GM23338 (cell line): ENCODE data around the gene DCP1B. TPM values are rescaled to one million over a fixed set of nuclear protein-coding genes. Genes with fewer than 3 reads are reported as not detected.

Experiments
- ATAC-seq: fragments of 200-7000 bp; cut with Tn5 transposase; 3 replicates; pipeline ENCODE4 v1.9.1; 2020
- DNase-seq: peaks from one replicate; pipeline ENCODE4 v3.0.0-alpha.2; 2015; ENCODE audit warnings: low spot score
- H2AFZ ChIP-seq: fragments of 200-600 bp; sonication (generic); 2 replicates; pipeline ENCODE4 v1.8.0; 2016; ENCODE audit warnings: antibody characterized with exemption, mild to moderate bottlenecking, moderate library complexity
- H3F3A ChIP-seq: fragments of 200-600 bp; sonication (generic); replicated peaks from 2 replicates; pipeline ENCODE4 v1.8.0; 2017; ENCODE audit warnings: antibody characterized with exemption, mixed run types, low read depth
- H3K27ac ChIP-seq: fragments of 200-600 bp; sonication (generic); 2 replicates; pipeline ENCODE4 v1.6.1; 2016; ENCODE audit warnings: low read depth
- H3K27me3 ChIP-seq: fragments of 200-600 bp; sonication (generic); 2 replicates; pipeline ENCODE4 v1.8.0; 2016; ENCODE audit warnings: mild to moderate bottlenecking, mixed run types, moderate library complexity; ENCODE audit not compliant: insufficient read depth
- H3K36me3 ChIP-seq: fragments of 200-600 bp; sonication (generic); 2 replicates; pipeline ENCODE4 v1.8.0; 2016; ENCODE audit warnings: mild to moderate bottlenecking; ENCODE audit not compliant: insufficient read depth
- H3K4me1 ChIP-seq: fragments of 200-600 bp; sonication (generic); 2 replicates; pipeline ENCODE4 v1.8.0; 2016; ENCODE audit warnings: mild to moderate bottlenecking, moderate library complexity; ENCODE audit not compliant: insufficient read depth
- H3K4me2 ChIP-seq: fragments of 200-600 bp; sonication (generic); 2 replicates; pipeline ENCODE4 v1.7.1; 2017; ENCODE audit warnings: mixed run types
- H3K4me3 ChIP-seq: fragments of 200-600 bp; sonication (generic); 2 replicates; pipeline ENCODE4 v1.6.1; 2016; ENCODE audit warnings: mixed run types
- H3K79me2 ChIP-seq: fragments of 200-600 bp; sonication (generic); replicated peaks from 2 replicates; pipeline ENCODE4 v1.8.0; 2017; ENCODE audit warnings: mild to moderate bottlenecking; ENCODE audit not compliant: insufficient read depth
- H3K9me2 ChIP-seq: fragments of 200-600 bp; sonication (generic); 2 replicates; pipeline ENCODE4 v1.8.0; 2017; ENCODE audit not compliant: insufficient read depth
- H4K20me1 ChIP-seq: fragments of 200-600 bp; sonication (generic); replicated peaks from 2 replicates; pipeline ENCODE4 v1.8.0; 2017; ENCODE audit warnings: mild to moderate bottlenecking; ENCODE audit not compliant: insufficient read depth
- H3K27ac Mint-ChIP-seq: 2 replicates; pipeline ENCODE4 v1.8.0; 2020; ENCODE audit warnings: inconsistent platforms, mild to moderate bottlenecking, moderate library complexity, mixed read lengths
- H3K27me3 Mint-ChIP-seq: 3 replicates; pipeline ENCODE4 v1.8.0; 2022; ENCODE audit warnings: low read depth, mild to moderate bottlenecking, moderate library complexity, mixed read lengths, inconsistent platforms; ENCODE audit not compliant: insufficient read depth, poor library complexity
- H3K36me3 Mint-ChIP-seq: 3 replicates; pipeline ENCODE4 v1.8.0; 2021; ENCODE audit warnings: low read depth, mild to moderate bottlenecking, inconsistent platforms, moderate library complexity, mixed read lengths
- H3K4me1 Mint-ChIP-seq: 3 replicates; pipeline ENCODE4 v1.8.0; 2020; ENCODE audit warnings: mild to moderate bottlenecking, inconsistent platforms, mixed read lengths
- H3K4me3 Mint-ChIP-seq: 3 replicates; pipeline ENCODE4 v1.8.0; 2021; ENCODE audit warnings: moderate library complexity, mild to moderate bottlenecking, inconsistent platforms, mixed read lengths
- H3K9me3 Mint-ChIP-seq: 3 replicates; pipeline ENCODE4 v1.8.0; 2020; ENCODE audit warnings: moderate library complexity, mild to moderate bottlenecking, inconsistent platforms, mixed read lengths
- CREB1 ChIP-seq: fragments of 250-450 bp; sonication (Bioruptor Pico); IDR thresholded peaks from 2 replicates; pipeline ENCODE4 v1.5.0; 2020; ENCODE audit warnings: low read depth, mild to moderate bottlenecking, moderate library complexity
- EZH2 ChIP-seq: fragments of 200-600 bp; sonication (generic); IDR thresholded peaks from one replicate; pipeline ENCODE4 v1.8.0; 2017; ENCODE audit warnings: antibody characterized with exemption, mild to moderate bottlenecking, low read depth; ENCODE audit not compliant: unreplicated experiment
- EZH2phosphoT487 ChIP-seq: fragments of 200-600 bp; sonication (generic); IDR thresholded peaks from one replicate; pipeline ENCODE4 v1.8.1; 2018; ENCODE audit warnings: antibody characterized with exemption; ENCODE audit not compliant: unreplicated experiment
- JUNB ChIP-seq: IDR thresholded peaks from one replicate; pipeline ENCODE4 v1.6.1; 2016; ENCODE audit warnings: antibody characterized with exemption; ENCODE audit not compliant: unreplicated experiment
- NANOG ChIP-seq: IDR thresholded peaks from 2 replicates; pipeline ENCODE4 v1.6.1; 2016; ENCODE audit warnings: antibody characterized with exemption, borderline replicate concordance
- POLR2AphosphoS5 ChIP-seq: IDR thresholded peaks from 2 replicates; pipeline ENCODE4 v1.6.1; 2016; ENCODE audit warnings: antibody characterized with exemption, low read depth
- STAT1 ChIP-seq: IDR thresholded peaks from one replicate; pipeline ENCODE4 v1.6.1; 2016; ENCODE audit warnings: antibody characterized with exemption; ENCODE audit not compliant: unreplicated experiment
- ZNF114 ChIP-seq: fragments of 250-450 bp; sonication (Bioruptor Pico); IDR thresholded peaks from 2 replicates; pipeline ENCODE4 v1.5.0; 2020; ENCODE audit warnings: mild to moderate bottlenecking, moderate library complexity
- ZNF331 ChIP-seq: fragments of 250-450 bp; sonication (Bioruptor Pico); IDR thresholded peaks from 2 replicates; pipeline ENCODE4 v1.5.0; 2020; ENCODE audit warnings: low read depth, mild to moderate bottlenecking, moderate library complexity
- polyA plus RNA-seq: library from polyadenylated mRNA; unstranded; fragments of >200 nt; fragmentation: Nextera tagmentation; extraction: Ambion mirVana; gene quantifications from 2 replicates; pipeline ENCODE4 v1.2.1, GENCODE V29; 2016
- total RNA-seq: library from RNA; depleted of rRNA; stranded (reverse); fragments of >200 nt; shearing (Covaris generic); gene quantifications from 2 replicates; pipeline ENCODE4 v1.2.3, GENCODE V29; 2014
- TF ChIP-seq, protein P1 (sequence below): IDR thresholded peaks from 2 replicates; pipeline ENCODE4 v1.6.1; 2016; ENCODE audit warnings: antibody characterized with exemption
- TF ChIP-seq, protein P2 (sequence below), 2 experiments: fragments of 200-600 bp in 1 of 2; sonication (generic) in 1 of 2; conservative IDR thresholded peaks; 2 replicates each; pipeline versions ENCODE4 v1.5.1 to v1.6.1; 2016 to 2017; ENCODE audit warnings: antibody characterized with exemption in 2 of 2, low read depth in 2 of 2, mild to moderate bottlenecking in 2 of 2, moderate library complexity in 1 of 2
- TF ChIP-seq, protein P3 (sequence below): fragments of 250-450 bp; sonication (Bioruptor Pico); IDR thresholded peaks from 2 replicates; pipeline ENCODE4 v1.5.0; 2020; ENCODE audit warnings: mild to moderate bottlenecking, moderate library complexity
- TF ChIP-seq, protein P4 (sequence below): IDR thresholded peaks from one replicate; pipeline ENCODE4 v1.6.1; 2018; ENCODE audit warnings: antibody characterized with exemption; ENCODE audit not compliant: unreplicated experiment

Gene DCP1B
- total and polyA plus RNA-seq, 2 experiments from 2014 or later: 24.4 to 29.8 TPM

DNA sequence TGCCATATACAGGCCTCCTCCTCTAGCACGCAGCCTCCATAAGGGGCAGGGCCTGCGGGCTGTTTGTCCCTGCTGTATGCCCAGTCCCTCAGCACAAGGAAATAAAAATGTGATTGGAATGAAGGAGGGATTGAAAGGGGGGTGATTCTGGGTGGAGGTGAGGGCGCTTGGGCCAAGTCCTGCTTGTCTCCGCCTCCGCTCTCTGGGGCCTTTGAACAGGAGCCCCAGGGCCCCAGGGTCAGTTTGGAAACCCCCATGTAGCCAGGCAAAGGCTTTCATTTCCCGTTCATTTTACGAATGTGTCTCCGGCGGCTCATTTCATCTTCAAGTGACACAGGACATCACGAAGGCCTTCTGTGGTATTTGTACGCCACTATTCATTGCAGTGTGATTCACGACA, 81.3 kb downstream of the DCP1B start:
- Histone ChIP-seq H2AFZ (no peak overlapping the region), H3K4me3 (no peak overlapping the region), H3K36me3 (no peaks in the 10 kb centered on the region), H3K9me2 (no peaks in the 10 kb centered on the region), H3K27me3 (no peaks in the 10 kb centered on the region), H3K4me1 (no peaks in the 10 kb centered on the region), H4K20me1 (no peaks in the 10 kb centered on the region), H3K4me2 (no peak overlapping the region), H3K27ac (no peak overlapping the region), H3F3A (no peaks in the 10 kb centered on the region), H3K79me2 (no peaks in the 10 kb centered on the region)
- no peak overlapping the region for H3K4me3 Mint-ChIP-seq
- no peaks in the 10 kb centered on the region for H3K36me3 Mint-ChIP-seq
- H3K27me3 Mint-ChIP-seq: peaks cover 6% of the 10 kb centered on the region
- H3K9me3 Mint-ChIP-seq: no peaks in the 10 kb centered on the region
- H3K4me1 Mint-ChIP-seq: peaks cover 6% of the 10 kb centered on the region
- TF ChIP-seq, protein P1, sequence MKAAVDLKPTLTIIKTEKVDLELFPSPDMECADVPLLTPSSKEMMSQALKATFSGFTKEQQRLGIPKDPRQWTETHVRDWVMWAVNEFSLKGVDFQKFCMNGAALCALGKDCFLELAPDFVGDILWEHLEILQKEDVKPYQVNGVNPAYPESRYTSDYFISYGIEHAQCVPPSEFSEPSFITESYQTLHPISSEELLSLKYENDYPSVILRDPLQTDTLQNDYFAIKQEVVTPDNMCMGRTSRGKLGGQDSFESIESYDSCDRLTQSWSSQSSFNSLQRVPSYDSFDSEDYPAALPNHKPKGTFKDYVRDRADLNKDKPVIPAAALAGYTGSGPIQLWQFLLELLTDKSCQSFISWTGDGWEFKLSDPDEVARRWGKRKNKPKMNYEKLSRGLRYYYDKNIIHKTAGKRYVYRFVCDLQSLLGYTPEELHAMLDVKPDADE: no peak
- TF ChIP-seq NANOG (no peak), ZNF114 (CRISPR knock-in tag) (no peak), ZNF331 (CRISPR knock-in tag) (no peak), EZH2 (no peak), POLR2AphosphoS5 (no peak), STAT1 (no peak), JUNB (no peak), CREB1 (CRISPR knock-in tag) (no peak), EZH2phosphoT487 (no peak)
- TF ChIP-seq, protein P2, sequence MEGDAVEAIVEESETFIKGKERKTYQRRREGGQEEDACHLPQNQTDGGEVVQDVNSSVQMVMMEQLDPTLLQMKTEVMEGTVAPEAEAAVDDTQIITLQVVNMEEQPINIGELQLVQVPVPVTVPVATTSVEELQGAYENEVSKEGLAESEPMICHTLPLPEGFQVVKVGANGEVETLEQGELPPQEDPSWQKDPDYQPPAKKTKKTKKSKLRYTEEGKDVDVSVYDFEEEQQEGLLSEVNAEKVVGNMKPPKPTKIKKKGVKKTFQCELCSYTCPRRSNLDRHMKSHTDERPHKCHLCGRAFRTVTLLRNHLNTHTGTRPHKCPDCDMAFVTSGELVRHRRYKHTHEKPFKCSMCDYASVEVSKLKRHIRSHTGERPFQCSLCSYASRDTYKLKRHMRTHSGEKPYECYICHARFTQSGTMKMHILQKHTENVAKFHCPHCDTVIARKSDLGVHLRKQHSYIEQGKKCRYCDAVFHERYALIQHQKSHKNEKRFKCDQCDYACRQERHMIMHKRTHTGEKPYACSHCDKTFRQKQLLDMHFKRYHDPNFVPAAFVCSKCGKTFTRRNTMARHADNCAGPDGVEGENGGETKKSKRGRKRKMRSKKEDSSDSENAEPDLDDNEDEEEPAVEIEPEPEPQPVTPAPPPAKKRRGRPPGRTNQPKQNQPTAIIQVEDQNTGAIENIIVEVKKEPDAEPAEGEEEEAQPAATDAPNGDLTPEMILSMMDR (conservative IDR thresholded peaks at IDR 0.05; ENCODE audit: low read depth in 2 of 2): no peak
- TF ChIP-seq, protein P3, sequence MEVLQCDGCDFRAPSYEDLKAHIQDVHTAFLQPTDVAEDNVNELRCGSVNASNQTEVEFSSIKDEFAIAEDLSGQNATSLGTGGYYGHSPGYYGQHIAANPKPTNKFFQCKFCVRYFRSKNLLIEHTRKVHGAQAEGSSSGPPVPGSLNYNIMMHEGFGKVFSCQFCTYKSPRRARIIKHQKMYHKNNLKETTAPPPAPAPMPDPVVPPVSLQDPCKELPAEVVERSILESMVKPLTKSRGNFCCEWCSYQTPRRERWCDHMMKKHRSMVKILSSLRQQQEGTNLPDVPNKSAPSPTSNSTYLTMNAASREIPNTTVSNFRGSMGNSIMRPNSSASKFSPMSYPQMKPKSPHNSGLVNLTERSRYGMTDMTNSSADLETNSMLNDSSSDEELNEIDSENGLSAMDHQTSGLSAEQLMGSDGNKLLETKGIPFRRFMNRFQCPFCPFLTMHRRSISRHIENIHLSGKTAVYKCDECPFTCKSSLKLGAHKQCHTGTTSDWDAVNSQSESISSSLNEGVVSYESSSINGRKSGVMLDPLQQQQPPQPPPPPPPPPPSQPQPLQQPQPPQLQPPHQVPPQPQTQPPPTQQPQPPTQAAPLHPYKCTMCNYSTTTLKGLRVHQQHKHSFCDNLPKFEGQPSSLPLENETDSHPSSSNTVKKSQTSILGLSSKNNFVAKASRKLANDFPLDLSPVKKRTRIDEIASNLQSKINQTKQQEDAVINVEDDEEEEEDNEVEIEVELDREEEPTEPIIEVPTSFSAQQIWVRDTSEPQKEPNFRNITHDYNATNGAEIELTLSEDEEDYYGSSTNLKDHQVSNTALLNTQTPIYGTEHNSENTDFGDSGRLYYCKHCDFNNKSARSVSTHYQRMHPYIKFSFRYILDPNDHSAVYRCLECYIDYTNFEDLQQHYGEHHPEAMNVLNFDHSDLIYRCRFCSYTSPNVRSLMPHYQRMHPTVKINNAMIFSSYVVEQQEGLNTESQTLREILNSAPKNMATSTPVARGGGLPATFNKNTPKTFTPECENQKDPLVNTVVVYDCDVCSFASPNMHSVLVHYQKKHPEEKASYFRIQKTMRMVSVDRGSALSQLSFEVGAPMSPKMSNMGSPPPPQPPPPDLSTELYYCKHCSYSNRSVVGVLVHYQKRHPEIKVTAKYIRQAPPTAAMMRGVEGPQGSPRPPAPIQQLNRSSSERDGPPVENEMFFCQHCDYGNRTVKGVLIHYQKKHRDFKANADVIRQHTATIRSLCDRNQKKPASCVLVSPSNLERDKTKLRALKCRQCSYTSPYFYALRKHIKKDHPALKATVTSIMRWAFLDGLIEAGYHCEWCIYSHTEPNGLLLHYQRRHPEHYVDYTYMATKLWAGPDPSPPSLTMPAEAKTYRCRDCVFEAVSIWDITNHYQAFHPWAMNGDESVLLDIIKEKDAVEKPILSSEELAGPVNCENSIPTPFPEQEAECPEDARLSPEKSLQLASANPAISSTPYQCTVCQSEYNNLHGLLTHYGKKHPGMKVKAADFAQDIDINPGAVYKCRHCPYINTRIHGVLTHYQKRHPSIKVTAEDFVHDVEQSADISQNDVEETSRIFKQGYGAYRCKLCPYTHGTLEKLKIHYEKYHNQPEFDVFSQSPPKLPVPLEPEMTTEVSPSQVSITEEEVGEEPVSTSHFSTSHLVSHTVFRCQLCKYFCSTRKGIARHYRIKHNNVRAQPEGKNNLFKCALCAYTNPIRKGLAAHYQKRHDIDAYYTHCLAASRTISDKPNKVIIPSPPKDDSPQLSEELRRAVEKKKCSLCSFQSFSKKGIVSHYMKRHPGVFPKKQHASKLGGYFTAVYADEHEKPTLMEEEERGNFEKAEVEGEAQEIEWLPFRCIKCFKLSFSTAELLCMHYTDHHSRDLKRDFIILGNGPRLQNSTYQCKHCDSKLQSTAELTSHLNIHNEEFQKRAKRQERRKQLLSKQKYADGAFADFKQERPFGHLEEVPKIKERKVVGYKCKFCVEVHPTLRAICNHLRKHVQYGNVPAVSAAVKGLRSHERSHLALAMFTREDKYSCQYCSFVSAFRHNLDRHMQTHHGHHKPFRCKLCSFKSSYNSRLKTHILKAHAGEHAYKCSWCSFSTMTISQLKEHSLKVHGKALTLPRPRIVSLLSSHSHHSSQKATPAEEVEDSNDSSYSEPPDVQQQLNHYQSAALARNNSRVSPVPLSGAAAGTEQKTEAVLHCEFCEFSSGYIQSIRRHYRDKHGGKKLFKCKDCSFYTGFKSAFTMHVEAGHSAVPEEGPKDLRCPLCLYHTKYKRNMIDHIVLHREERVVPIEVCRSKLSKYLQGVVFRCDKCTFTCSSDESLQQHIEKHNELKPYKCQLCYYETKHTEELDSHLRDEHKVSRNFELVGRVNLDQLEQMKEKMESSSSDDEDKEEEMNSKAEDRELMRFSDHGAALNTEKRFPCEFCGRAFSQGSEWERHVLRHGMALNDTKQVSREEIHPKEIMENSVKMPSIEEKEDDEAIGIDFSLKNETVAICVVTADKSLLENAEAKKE (CRISPR knock-in tag): no peak
- TF ChIP-seq, protein P4, sequence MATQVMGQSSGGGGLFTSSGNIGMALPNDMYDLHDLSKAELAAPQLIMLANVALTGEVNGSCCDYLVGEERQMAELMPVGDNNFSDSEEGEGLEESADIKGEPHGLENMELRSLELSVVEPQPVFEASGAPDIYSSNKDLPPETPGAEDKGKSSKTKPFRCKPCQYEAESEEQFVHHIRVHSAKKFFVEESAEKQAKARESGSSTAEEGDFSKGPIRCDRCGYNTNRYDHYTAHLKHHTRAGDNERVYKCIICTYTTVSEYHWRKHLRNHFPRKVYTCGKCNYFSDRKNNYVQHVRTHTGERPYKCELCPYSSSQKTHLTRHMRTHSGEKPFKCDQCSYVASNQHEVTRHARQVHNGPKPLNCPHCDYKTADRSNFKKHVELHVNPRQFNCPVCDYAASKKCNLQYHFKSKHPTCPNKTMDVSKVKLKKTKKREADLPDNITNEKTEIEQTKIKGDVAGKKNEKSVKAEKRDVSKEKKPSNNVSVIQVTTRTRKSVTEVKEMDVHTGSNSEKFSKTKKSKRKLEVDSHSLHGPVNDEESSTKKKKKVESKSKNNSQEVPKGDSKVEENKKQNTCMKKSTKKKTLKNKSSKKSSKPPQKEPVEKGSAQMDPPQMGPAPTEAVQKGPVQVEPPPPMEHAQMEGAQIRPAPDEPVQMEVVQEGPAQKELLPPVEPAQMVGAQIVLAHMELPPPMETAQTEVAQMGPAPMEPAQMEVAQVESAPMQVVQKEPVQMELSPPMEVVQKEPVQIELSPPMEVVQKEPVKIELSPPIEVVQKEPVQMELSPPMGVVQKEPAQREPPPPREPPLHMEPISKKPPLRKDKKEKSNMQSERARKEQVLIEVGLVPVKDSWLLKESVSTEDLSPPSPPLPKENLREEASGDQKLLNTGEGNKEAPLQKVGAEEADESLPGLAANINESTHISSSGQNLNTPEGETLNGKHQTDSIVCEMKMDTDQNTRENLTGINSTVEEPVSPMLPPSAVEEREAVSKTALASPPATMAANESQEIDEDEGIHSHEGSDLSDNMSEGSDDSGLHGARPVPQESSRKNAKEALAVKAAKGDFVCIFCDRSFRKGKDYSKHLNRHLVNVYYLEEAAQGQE: no peak
- ATAC-seq (no peak), DNase-seq (no peak)
- H3K27ac Mint-ChIP-seq: no peak overlapping the region
